GM10266 (cell line): Measurements from ENCODE around the gene C16orf95.

Experiments used
- DNase-seq: peaks from one replicate; pipeline ENCODE4 v3.0.0; 2012; ENCODE audit errors: extremely low spot score
- TF ChIP-seq, protein P1 (sequence below): IDR thresholded peaks from 2 replicates; pipeline ENCODE4 v1.5.1; 2012; ENCODE audit warnings: mild to moderate bottlenecking, low read depth; ENCODE audit not compliant: control insufficient read depth, insufficient read depth; ENCODE audit errors: missing control alignments

Gene C16orf95

DNA sequence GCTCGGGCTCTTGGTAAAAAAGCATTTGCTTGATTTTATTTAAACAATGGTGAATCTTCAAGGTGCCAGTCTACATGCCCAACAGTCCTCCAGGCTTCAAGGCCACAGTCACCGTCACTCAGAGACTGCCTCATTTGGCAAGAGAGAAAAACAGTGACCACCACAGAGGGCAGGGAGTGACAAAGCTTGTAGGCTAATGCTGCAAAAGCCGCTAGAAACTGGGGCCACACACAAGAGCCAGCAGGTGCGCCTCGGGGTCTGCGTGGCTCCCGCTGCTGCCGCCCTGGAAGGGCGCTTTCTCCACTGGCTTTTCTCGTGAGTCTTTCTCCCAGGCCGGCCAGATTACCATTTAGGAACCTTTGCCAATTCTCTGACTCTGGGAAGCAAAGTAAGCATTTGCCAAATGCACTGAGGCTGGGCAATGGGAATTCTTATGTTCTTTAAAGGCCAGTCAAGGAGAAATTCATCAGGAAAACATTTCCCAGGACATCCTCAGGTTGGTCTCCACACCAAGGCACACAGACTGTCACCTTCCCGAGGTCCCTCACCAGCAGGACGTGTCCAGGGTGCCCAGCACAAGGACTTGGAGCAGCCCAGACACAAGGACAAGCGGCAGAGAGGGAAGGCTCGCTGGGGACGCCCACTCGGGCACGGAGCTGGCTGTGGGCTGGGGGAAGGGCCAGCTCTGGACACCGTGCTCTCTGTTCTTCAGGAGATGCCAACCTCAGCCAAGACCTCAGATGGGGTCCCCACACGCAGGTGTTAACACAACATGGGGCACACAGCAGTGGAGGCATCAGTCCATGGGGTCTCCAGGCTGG, 12.5 kb upstream of the C16orf95 start:
- DNase-seq = no peak

DNA sequence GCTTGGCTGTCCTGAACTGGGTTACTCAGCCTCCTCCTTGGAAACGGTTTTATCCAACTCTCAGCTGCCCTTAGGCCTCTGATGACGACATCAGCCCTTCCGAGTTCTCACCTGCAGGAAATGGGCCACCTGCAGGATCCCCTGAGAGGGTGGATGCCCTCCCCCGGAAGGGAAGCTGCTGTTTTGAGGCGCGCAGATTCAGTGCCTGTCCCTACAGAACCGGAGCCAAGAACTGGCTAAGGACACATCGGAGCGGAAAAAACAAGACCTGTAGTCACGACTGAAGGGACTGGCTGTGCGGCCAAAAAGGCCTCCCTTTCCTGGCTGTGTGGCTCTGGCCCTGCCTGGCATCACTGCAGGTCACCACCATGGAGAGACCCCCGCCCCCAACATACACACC, 11.7 kb upstream of the C16orf95 start:
- TF ChIP-seq, protein P1, sequence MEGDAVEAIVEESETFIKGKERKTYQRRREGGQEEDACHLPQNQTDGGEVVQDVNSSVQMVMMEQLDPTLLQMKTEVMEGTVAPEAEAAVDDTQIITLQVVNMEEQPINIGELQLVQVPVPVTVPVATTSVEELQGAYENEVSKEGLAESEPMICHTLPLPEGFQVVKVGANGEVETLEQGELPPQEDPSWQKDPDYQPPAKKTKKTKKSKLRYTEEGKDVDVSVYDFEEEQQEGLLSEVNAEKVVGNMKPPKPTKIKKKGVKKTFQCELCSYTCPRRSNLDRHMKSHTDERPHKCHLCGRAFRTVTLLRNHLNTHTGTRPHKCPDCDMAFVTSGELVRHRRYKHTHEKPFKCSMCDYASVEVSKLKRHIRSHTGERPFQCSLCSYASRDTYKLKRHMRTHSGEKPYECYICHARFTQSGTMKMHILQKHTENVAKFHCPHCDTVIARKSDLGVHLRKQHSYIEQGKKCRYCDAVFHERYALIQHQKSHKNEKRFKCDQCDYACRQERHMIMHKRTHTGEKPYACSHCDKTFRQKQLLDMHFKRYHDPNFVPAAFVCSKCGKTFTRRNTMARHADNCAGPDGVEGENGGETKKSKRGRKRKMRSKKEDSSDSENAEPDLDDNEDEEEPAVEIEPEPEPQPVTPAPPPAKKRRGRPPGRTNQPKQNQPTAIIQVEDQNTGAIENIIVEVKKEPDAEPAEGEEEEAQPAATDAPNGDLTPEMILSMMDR = no peak
- no peak for DNase-seq

More for the DNA sequence above, 12.5 kb upstream of the C16orf95 start:
- TF ChIP-seq, protein P1 = no peak

DNA sequence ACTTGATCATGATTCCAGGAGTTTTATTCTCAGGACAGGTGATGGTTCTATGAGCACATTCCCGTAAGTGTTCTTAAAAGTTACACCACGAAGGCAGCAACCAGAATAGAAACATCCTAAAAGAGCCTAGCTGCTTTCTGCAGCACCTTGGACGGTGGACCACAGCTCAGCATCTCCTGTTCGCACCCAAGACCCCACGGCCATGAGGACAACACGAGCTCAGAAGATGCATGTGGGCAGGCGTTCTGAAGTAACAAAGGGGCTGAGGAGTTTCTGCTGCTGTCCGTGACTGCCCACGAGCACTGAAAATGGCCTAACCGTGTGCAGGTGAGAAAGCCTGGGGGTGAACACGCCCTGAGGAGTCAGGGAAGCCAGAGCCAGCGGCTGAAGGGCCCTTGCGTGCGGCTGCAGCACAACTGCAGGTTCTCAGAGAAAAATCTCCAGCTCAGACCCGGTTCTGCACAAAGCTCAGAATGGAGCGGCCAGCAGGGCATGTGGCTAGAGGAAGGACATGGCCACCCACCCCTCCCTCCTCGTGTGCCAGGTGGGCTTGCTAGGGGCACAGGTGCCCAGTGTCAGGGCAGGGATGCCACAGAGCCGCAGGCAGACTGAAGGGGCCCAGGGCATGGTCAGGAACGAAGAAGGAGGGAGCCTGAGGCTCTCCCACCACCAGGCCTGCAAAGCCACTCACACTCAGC, 10.8 kb upstream of the C16orf95 start:
- TF ChIP-seq, protein P1 = no peak
- no peak for DNase-seq

DNA sequence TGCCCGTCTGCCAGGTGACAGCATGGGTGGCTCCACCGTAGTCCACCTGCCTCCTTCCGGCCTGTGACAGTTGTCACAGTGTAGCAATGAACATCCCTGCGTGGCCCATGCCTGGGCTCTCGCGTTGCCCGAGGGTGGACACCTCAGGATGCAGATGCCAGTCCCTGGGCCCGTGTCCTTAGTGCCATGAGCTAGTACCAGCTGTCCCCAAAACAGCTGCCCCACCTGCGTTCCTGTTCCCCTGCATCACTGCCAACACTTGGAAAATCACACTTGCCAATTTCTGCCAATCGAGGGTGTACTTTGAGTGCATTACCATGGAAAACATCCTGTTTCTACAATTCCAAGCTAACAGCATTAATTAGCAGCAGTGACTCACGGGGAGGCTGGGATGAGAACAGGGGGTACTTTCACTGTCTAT, 9.0 kb upstream of the C16orf95 start:
- DNase-seq = no peak
- TF ChIP-seq, protein P1 = no peak

DNA sequence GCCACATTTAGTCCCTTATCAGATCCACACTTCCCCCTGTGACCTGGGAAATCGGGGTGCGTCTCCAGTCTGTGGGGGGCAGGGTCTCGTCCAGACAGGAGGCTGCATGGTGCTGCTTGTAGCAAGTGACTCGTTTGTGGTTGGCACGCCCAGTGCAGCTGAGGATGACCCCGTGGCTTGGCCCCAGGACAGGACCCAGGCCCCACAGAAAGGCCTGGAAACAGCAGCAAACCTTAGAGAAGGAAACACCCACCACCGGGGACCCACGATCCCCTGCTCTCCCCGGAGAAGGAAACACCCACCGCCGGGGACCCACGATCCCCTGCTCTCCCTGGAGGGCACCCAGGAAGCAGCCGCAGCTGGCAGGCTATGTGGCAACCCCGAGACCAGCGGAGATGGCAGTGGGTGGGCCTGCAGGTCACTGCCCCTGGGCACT, 8.2 kb upstream of the C16orf95 start:
- no peak for DNase-seq
- TF ChIP-seq, protein P1 = no peak

DNA sequence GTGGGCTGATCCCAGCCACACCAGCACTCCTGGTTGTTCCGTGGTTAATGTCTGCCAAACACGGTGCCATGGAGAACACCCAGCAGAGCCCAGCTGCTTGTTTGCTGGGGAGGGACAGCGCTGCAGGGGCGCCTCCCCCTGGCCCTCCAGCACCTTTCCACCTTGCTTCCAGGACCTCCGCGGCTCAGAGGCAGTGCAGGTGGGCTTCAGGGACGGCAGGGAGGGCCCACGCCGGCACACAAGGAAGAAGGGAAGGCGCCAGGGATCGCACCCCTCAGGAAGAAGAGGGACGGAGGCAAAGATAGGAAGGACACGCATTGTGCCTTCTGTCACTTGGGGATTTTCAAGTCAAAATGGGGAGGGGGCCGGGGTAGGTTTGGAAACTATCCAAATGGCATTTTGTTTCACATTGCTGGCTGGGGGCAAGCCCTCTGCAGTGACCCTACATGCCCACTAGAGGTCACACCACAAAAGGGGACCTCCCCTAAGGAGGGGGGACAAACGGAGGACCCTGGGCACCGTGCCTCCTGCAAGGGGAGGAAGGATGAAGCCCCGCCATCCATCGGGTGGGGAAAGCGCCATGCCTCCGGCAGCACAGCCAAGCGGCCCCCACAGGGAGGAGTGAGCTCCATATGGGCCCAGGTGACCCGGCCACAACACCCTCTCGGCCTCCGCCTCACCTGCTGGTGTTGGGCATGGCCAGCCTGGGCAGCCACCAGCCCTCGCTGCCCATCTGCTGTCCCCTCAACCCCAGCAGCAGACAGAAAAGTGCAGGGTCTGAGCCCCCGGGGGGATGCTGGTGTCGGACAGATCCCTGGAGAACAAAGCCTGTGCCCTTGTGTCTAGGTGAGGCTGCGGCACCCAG, 7.5 kb upstream of the C16orf95 start:
- DNase-seq = peak; percentile 81
- TF ChIP-seq, protein P1 = peak; percentile 77
